Activated gamma-delta T cell treated with anti-CD3 and anti-CD28 coated beads, Interleukin-2, amount 50 U/mL, for 16 hours (primary cell): Measurements from ENCODE around the gene C6orf52.
"Not testable (repeated sequence)": the region's sequence is repeated elsewhere in the genome, so short reads cannot be mapped to it uniquely, and the experiment has no call there.

Experiments used
- DNase-seq: peaks from one replicate; pipeline ENCODE4 v3.0.0-alpha.2; 2020; ENCODE audit warnings: low read depth

Gene C6orf52

DNA sequence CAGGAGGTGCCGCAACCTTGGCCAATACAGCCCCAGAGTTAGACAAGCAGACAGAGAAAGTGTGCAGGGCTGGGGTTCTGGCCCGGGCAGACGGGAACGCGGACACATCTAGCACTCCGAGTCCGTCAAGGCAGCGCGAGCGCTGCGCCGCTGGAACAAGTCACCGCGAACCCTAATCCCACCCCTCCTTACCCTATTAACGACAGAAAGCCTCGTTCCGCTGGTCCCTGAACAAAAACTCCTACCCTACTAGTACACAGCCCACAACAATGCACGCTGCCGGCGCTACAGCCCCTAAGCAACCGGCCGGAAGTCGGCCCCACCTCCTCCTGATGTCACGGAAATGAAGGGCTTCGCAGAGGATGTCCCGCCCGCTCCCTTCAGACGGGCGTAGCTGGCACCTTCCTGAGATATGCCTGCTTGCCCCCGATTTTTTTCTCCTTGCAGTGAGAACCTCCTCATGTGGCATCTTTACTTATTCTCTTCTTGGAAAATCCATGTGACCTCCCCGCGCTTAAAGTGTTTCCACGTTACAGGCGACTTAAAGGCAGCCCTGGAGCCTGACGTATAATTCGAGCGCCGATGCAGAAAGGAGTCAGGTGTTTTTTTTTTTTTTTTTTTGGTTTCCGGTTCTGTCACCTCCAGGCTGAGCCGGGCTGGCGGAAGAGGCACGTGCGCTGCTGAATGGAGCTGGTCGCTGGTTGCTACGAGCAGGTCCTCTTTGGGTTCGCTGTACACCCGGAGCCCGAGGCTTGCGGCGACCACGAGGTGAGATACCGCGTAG is at the start of gene C6orf52, which contains the start of gene PAK1IP1:
TSS of gene C6orf52 (minus strand) at position 315 of the 784 bp plus-strand sequence. CDS start 7,066 bp downstream, outside the sequence.
TSS of gene PAK1IP1 (plus strand) at position 671 of the 784 bp plus-strand sequence. CDS start at position 685, 14 bp downstream.
- peak; percentile 89 for DNase-seq

DNA sequence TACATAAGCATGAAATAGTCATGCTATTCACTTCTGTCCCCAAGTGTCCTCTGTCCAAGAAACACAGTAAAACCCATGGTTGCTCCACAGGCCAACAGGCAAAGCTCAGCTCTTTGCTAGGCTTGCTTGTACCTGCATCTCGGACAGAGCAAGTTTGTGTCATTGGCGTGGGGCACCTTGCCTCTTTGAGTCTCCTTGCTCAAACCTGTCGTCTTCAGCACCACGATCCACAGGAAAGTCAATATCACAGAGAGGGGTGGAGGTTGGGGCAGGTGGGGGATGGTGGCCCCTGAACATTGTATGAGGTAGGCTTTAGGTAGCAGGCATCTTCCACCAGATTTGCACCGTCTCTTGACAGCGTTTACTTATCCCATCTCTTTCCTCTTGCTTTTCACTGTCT is 49.1 kb upstream of the C6orf52 start:
- no peak for DNase-seq

DNA sequence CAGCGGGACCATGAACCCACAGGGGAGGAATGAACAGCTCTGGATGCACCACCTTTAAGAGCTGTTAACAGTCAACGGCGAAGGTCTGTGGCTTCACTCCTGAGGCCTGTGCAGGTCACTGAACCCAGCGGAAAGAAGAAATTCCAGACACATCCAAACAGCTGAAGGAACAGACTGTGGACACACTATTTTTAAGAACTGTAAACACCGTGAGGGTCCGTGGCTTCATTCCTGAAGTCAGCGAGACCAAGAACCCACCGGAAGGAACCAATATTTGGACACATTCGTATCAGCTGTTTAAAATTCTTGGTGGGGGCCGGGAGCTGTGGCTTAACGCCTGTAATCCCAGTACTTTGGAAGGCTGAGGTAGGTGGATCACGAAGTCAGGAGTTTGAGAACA is 47.8 kb upstream of the C6orf52 start:
- DNase-seq, result no peak

DNA sequence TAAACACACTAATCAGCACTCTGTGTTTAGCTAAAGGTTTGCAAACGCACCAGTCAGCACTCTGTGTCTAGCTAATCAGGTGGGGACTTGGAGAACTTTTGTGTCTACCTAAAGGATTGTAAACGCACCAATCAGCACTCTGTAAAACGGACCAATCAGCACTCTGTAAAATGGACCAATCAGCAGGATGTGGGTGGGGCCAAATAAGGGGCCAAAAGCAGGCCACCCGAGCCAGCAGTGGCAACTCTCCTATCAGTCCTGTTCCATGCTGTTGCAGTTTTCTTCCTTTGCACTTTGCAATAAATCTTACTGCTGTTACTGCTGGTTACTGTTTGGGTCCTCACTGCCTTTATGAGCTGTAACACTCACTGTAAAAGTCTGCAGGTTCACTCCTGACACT is 47.2 kb upstream of the C6orf52 start:
- not testable (repeated sequence) for DNase-seq

DNA sequence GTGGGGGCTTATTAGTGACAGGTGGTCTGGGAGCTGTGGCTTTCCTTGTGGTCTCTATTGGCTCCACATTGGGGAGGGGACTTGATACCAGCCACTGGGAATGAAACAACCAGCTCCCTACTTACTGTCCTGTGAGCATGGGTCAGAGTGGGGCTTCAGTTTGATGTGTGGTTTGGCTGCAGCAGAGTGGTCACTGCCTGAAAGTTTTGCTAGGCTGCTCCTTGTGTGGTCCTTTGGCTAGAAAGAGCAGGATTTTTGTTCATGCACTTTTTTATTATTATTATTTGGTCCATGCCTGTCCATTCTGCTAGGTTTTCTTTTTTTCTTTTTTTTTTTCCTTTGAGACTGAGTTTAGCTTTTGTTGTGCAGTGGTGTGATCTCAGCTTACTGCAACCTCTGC is 45.6 kb upstream of the C6orf52 start:
- no peak for DNase-seq

DNA sequence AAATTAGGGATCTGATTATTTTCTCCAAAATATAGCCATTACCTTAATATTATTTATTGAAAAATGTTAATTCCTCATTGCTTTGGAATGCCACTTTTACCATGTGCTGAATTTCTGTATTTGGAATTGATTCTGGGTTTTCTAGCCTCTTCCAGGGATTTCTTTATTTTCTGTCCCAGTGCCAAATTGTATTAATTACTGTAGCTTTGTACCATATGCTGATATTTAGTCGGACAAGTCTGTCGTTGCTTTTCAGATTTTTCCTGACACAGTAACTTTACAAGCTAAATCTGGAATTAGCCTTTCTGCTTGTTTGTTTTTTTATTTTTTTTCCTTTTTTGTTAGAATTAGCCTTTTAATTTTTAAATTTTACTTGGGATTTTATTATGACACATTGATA is 42.3 kb upstream of the C6orf52 start:
- no peak for DNase-seq

DNA sequence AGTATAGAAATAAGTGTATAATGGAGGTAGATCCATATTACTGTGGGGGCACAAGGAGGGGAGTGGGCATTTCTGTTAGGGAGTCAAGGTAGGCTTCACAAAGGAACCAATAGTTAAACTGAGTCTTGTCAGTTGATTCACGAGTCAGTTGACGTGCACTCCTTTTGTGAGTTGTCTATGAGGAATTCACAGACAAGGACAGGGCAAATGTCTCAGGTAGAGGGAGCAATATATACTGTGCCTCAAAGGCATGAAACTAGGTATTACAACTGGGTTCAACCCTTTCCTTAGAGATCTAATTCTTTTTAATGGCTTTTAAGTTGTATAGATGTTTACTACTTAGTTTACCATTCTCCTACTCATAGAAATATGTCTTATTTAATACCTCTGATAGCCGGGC is 39.4 kb upstream of the C6orf52 start:
- no peak for DNase-seq

DNA sequence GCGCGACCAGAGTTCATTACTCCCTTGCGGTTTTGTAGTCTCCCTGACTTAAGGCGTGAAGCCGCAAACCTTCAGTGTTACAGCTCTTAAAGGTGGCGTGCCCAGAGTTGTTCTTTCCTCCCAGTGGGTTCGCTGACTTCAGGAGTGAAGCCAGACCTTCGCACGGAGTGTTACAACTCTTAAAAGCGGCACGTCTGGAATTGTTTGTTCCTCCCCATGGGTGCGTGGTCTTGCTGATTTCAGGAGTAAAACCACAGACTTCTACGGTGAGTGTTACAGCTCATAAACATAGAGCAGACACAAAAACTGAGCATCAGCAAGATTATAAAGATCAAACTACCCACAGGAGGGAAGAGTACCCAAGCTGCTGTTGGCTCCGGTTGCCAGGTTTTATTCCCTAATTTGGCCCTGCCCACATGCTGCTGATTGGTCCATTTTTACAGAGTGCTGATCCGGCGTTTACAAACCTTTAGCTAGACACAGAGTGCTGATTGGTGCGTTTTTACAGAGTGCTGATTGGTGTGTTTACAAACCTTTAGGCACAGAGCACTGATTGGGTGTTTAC is 38.8 kb upstream of the C6orf52 start:
- DNase-seq, result no peak

DNA sequence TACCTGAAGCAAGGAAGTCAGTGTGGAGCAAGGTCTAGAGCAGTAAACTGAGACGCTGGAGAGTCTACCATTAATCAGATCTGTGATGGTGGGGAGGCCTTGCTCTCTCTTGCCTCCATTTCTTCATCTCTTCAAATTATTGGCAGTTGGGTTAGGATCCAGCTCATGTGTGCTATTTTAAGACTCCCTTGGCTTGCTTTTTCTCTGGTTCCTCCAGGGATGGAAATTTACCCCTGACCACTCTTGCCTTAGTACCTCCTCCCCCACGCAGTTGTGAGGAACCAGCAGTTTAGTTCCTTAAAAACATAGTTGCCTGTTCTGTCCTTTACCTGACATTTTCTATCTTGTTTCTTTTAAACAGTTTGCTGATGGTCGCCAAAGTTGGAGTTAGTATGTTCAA is 35.8 kb upstream of the C6orf52 start:
- DNase-seq, result no peak

DNA sequence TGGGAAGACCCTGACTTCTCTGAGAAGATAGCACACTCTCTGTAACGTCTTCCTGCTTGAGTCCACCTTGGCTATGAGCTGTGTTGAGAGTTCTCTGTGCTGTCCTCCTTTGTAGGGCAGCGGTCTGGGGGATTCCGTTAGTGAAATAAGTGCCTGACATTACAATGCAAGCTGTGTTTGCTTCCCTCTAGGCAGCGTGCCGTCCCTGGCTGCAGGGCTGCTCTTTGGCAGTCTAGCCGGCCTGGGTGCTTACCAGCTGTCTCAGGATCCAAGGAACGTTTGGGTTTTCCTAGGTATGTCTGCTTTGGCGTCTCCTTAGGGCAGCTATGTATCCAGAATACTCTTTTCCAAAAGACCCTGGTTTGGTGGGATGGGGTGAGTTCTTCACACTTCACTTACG is 31.3 kb upstream of the C6orf52 start:
- no peak for DNase-seq

DNA sequence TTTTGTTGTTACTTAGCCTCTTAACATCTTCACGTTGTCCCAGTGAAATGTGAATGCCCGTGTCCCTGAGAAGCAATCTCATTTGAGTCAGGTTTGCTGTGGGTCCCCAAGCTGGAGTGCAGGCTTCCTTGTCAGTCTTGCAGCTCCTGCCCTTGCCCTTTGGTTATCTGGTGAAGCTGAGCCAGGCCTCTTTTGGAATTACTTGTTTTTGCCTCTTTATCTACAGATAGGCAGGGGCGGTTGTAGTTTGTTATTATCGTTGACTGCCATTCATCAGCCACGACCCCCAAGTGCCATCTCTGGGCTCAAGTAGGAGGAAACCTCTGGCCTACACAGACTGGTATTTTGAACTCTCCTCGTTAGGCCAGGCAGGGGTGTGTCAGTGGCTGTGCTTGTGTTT is 30.6 kb upstream of the C6orf52 start:
- no peak for DNase-seq

DNA sequence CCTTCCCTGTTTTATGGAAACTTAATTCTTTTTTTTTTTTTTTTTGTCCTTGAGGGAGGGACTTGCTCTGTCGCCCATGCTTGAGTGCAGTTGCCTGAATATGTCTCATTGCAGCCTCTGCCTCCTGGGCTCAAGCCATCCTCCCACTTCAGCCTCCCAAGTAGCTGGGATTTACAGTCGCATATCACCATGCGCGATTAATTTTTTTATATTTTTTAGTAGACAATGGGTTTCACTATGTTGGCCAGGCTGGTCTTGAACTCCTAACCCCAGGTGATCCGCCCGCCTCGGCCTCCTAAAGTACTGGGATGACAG is 29.1 kb upstream of the C6orf52 start:
- no peak for DNase-seq

DNA sequence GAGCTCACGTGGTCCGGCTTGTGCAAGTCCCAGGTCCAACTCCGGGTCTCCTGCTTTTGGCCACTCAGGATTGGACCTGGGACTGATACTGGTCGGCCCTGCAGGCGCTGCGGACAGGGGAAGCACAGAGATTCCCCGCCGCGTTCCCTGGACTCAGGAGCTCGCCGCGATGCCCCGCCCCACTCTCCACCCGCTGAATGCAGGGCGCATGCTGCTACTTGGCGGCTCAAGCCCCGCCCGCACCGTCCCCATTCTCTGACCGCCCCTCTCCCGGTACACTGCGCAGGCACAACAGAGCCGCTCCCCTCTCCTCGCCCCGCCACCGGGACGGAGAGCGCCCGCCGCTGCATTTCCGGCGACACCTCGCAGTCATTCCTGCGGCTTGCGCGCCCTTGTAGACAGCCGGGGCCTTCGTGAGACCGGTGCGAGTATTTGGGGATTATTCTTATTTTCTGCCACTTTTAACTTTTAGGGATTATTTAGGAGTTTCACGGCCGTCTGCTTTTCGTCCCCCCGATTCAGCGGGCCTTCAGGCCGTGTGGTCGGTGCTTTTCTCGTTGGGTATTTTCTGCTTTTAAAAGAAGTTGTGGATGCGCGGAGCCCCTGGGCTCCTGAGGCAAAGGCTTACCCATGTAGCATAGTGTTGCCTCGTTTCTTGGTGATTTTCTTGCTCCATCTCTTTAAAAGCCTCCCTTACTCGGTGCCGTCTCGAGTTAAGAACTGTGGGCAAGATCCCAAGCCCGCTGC is 28.6 kb upstream of the C6orf52 start, which contains the start of gene TMEM14C:
TSS of gene TMEM14C (plus strand) at position 251 of the 747 bp plus-strand sequence. CDS start 1,544 bp downstream, outside the sequence.
- peak; percentile 75 for DNase-seq

DNA sequence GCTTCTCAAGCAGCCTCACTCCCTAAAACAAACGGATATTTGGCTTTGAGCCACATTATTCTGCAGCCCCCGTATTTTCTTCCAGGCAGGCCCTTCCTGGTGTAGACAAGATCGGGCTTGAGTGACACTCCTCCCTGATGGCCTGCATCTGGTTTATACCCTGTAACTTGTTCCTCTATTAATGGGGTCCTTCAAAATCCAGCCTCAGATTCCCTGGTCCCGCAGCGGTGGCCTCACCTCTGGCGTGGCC is 28.1 kb upstream of the C6orf52 start:
- DNase-seq, result no peak

DNA sequence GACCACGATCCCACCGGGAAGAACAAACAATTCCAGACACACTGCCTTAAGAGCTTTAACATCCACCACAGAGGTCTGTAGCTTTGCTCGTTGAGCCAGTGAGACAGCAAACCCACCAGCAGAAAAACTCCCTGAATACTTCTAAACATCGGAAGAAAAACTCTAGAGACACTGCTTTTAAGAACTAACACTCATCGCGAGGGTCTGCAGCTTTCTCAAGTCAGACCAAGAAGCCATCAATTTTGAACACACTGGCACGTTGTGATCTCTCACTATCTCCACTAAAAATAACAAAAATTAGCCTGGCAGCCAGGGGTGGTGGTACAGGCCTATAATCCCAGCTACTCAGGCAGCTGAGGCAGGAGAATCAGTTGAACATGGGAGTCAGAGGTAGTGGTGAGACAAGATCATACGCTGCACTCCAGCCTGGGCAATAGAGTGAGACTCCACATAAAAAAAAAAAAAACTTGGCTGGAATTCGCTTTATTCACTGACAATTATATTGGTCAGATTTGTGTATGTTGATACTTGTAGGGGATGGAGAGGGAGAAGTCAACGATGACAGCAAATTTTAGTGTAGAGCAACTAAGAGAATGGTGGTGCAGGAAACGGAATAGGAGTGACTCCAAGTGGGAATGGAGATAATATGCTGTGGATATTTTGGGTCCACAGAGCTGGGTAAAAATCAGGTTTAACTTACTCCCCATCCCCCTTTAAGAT is 27.6 kb upstream of the C6orf52 start:
- DNase-seq, result no peak

DNA sequence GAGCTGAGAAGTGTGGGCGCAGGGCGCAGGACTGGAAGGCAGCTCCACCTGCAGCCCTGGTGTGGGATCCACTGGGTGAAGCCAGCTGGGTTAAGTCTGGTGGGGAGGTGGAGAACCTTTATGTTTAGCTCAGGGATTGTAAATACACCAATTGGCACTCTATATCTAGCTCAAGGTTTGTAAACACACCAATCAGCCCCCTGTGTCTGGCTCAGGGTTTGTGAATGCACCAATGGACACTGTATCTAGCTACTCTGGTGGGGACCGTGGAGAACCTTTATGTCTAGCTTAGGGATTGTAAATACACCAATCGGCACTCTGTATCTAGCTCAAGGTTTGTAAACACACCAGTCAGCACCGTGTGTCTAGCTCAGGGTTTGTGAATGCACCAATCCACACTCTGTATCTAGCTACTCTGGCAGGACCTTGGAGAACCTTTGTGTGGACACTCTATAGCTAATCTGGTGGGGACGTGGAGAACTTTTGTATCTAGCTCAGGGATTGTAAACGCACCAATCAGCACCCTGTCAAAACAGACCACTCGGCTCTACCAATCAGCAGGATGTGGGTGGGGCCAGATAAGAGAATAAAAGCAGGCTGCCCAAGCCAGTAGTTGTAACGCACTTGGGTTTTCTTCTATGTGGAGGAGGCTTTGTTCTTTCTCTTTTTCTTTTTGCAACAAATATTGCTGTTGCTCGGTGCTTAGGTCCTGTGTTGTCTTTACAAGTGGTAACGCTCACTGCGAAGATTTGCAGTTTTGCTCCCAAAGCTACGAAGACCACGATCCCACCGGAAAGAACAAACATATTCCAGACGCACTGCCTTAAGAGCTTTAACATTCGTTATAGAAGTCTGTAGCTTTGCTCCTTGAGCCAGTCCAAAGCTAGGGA is 26.8 kb upstream of the C6orf52 start:
- not testable (repeated sequence) for DNase-seq

DNA sequence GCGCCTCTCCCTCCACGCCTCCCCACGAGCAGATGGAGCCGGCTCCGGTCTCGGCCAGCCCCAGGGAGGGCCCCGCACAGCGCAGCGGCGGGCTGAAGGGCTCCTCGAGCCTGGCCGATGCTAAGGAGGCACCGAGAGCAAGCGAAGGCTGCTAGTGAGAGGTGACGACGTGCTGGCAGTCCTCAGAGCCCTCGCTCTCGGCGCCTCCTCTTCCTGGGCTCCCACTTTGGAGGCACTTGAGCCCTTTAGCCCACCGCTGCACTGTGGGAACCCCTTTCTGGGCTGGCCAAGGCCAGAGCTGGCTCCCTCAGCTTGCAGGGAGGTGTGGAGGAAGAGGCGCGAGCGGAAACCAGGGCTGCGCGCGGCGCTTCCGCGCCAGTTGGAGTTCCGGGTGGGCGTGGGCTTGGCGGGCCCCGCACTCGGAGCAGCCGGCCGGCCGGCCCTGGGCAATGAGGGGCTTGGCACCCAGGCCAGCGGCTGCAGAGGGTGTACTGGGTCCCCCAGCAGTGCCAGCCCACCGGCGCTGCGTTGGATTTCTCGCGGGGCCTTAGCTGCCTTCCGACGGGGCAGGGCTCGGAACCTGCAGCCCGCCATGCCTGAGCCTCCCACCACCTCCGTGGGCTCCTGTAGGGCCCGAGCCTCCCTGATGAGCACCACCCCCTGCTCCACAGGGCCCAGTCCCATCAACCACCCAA is 26.0 kb upstream of the C6orf52 start:
- DNase-seq, result peak; percentile 40

DNA sequence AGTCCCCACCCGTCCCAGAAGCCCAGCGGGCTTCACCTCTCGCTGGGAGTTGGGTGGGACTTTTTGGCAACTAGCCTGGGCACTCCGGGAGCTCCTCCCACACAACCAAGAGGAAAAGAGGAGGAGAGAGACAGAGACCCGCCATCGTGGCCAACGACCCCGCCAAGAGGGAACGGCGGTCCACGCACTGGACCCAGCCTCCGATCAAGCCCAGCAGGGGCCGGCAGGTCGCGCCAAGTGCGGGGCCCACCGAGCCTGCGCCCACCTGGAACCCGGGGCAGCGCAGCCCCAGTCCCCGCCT is 25.5 kb upstream of the C6orf52 start:
- DNase-seq, result no peak

DNA sequence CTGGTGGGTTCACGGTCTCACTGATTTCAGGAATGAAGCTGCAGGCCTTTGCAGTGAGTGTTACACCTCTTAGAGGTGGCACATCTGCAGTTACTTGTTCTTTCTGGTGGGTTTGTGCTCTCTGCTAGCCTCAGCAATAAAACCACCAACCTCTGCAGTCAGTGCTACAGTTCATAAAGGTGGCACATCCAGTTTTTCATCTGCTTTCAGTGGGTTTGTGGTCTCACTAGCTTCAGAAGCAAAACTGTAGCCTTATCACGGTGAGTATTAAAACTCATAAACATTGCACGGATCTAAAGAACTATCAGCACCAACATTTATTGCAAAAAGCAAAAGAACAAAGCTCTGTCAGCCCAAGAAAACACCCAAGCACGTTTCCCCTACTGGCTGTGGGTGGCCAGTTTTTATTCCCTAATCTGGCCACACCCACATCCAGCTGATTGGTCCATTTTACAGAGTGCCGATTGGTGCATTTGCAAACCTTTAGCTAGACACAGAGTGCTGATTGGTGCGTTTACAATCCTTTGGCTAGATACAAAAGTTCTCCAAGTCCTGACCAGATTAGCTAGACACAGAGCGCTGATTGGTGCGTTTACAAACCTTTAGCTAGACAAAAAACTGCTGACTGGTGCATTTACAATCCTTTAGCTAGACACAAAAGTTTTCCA is 25.0 kb upstream of the C6orf52 start:
- DNase-seq, result peak; percentile 10

DNA sequence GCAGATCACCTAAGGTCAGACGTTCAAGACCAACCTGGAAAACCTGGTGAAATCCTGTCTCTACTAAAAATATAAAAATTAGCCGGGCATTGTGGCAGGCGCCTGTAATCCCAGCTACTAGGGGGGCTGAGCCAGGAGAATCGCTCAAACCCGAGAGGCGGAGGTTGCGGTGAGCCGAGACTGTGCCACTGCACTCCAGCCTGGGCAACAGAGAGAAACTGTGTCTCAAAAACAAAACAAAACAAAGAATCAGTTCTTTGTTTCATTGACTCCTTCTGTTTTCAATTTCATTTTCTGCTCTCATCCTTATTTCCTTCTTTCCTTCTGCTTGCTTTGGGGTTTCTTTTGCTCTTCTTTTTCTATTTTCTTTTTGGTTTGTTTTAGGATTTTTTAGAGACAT is 19.5 kb upstream of the C6orf52 start:
- DNase-seq, result no peak

DNA sequence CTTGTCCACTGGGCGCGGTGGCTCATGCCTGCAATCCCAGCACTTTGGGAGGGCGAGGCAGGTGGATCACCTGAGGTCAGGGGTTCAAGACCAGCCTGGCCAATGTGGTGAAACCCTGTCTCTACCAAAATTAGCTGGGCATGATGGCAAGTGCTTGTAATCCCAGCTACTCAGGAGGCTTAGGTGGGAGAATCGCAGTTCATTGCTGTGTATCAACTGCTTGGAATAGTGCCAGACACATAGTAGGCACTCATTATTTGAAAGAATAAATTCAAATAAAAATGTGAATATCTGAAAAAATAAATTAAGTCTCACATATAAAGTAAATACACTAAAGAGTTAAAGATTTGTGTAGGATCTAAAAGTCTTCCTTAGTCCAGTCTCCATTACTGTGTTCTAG is 2.2 kb upstream of the C6orf52 start:
- DNase-seq, result no peak
